Parathyroid adenoma (tissue), 2 donors: ENCODE data around the gene VPS72.
"Not testable (repeated sequence)": the region's sequence is repeated elsewhere in the genome, so short reads cannot be mapped to it uniquely, and the experiment has no call there.

ENCODE experiments used
- H2AFZ ChIP-seq: fragments of 300-600 bp; sonication (generic); one replicate; pipeline ENCODE4 v1.7.0; 2017; ENCODE audit warnings: antibody characterized with exemption, mild to moderate bottlenecking
- H3K27ac ChIP-seq: fragments of 300-600 bp; sonication (generic); one replicate; pipeline ENCODE4 v1.7.0; 2017
- H3K27me3 ChIP-seq: fragments of 300-600 bp; sonication (generic); one replicate; pipeline ENCODE4 v1.7.0; 2017; ENCODE audit warnings: low read length; ENCODE audit not compliant: control insufficient read depth, insufficient read depth
- H3K36me3 ChIP-seq: fragments of 300-600 bp; sonication (generic); one replicate; pipeline ENCODE4 v1.7.0; 2017; ENCODE audit warnings: low read length; ENCODE audit not compliant: control insufficient read depth, insufficient read depth
- H3K4me1 ChIP-seq: fragments of 300-600 bp; sonication (generic); one replicate; pipeline ENCODE4 v1.7.0; 2017; ENCODE audit warnings: control low read depth
- H3K4me2 ChIP-seq: fragments of 300-600 bp; sonication (generic); one replicate; pipeline ENCODE4 v1.7.0; 2017; ENCODE audit warnings: low read length
- H3K4me3 ChIP-seq: fragments of 300-600 bp; sonication (generic); one replicate; pipeline ENCODE4 v1.7.0; 2017; ENCODE audit warnings: low read depth, low read length
- H3K79me2 ChIP-seq: fragments of 300-600 bp; sonication (generic); one replicate; pipeline ENCODE4 v1.7.0; 2017; ENCODE audit warnings: control low read depth
- H3K9ac ChIP-seq: fragments of 300-600 bp; sonication (generic); one replicate; pipeline ENCODE4 v1.7.0; 2017; ENCODE audit warnings: mild to moderate bottlenecking
- H3K9me3 ChIP-seq: fragments of 300-600 bp; sonication (generic); one replicate; pipeline ENCODE4 v1.7.0; 2017; ENCODE audit warnings: low read length; ENCODE audit not compliant: control insufficient read depth
- CTCF ChIP-seq: fragments of 300-600 bp; sonication (generic); IDR thresholded peaks from one replicate; pipeline ENCODE4 v1.7.0; 2017; ENCODE audit warnings: antibody characterized with exemption, mild to moderate bottlenecking
- donor health status: primary hyperparathyroidism.

Gene VPS72

GRCh38 chr1:151196292-151196800 lies 6.3 kb upstream of the VPS72 start:
- Histone ChIP-seq H3K4me3 (no peak overlapping the region), H3K36me3 (no peaks in the 10 kb centered on the region), H3K4me1 (peaks cover 3% of the 10 kb centered on the region), H3K9ac (no peak overlapping the region), H3K79me2 (peaks cover 8% of the 10 kb centered on the region), H3K27me3 (no peaks in the 10 kb centered on the region), H3K9me3 (no peaks in the 10 kb centered on the region), H2AFZ (peak overlapping the region; percentile 28), H3K4me2 (peak overlapping the region; percentile 4), H3K27ac (no peak overlapping the region)
- peak; percentile 41 for TF ChIP-seq CTCF

GRCh38 chr1:151194894-151195594 lies 5.0 kb upstream of the VPS72 start:
- H3K9ac ChIP-seq, H3K36me3 ChIP-seq, H3K9me3 ChIP-seq, H3K27me3 ChIP-seq, H3K79me2 ChIP-seq, H3K4me2 ChIP-seq, H3K27ac ChIP-seq, H2AFZ ChIP-seq, H3K4me1 ChIP-seq, H3K4me3 ChIP-seq: not testable (repeated sequence)

- TF ChIP-seq CTCF, result no peak
- Histone ChIP-seq H3K4me2 (no peak overlapping the region), H3K4me3 (no peak overlapping the region), H3K9ac (no peak overlapping the region), H3K4me1 (peaks cover 3% of the 10 kb centered on the region), H2AFZ (no peak overlapping the region), H3K27ac (no peak overlapping the region), H3K9me3 (no peaks in the 10 kb centered on the region), H3K36me3 (no peaks in the 10 kb centered on the region), H3K79me2 (no peaks in the 10 kb centered on the region), H3K27me3 (no peaks in the 10 kb centered on the region)
These were observed 3.9 kb upstream of the VPS72 start for GRCh38 chr1:151193856-151194255.

- no peaks in the 10 kb centered on the region for H3K27me3 ChIP-seq
- H3K27ac ChIP-seq, result no peak overlapping the region
- TF ChIP-seq CTCF, result no peak
- H3K4me1 ChIP-seq, result peaks cover 3% of the 10 kb centered on the region
- no peak overlapping the region for H2AFZ ChIP-seq
- H3K79me2 ChIP-seq, result no peaks in the 10 kb centered on the region
- H3K4me3 ChIP-seq, result no peak overlapping the region
- no peak overlapping the region for H3K4me2 ChIP-seq
- H3K9me3 ChIP-seq, result no peaks in the 10 kb centered on the region
- no peaks in the 10 kb centered on the region for H3K36me3 ChIP-seq
- H3K9ac ChIP-seq, result no peak overlapping the region
These were observed 3.3 kb upstream of the VPS72 start for GRCh38 chr1:151193304-151193703.

GRCh38 chr1:151192047-151192446 lies 2.0 kb upstream of the VPS72 start:
- Histone ChIP-seq H3K36me3 (no peaks in the 10 kb centered on the region), H3K4me1 (no peaks in the 10 kb centered on the region), H3K9ac (no peak overlapping the region), H3K4me2 (no peak overlapping the region), H3K4me3 (no peak overlapping the region), H3K79me2 (no peaks in the 10 kb centered on the region), H3K9me3 (no peaks in the 10 kb centered on the region), H3K27ac (no peak overlapping the region), H2AFZ (no peak overlapping the region), H3K27me3 (no peaks in the 10 kb centered on the region)
- TF ChIP-seq CTCF, result no peak

GRCh38 chr1:151188667-151189066 lies 1.3 kb downstream of the VPS72 start:
- H3K4me1 ChIP-seq, H3K9ac ChIP-seq, H3K79me2 ChIP-seq, H2AFZ ChIP-seq, H3K4me3 ChIP-seq, H3K9me3 ChIP-seq, H3K36me3 ChIP-seq, H3K27me3 ChIP-seq, H3K27ac ChIP-seq: not testable (repeated sequence)
- H3K4me2 ChIP-seq, result peak overlapping the region; percentile 66
